C4-2B (cell line): Measurements from ENCODE around the gene SLC35D2.

Experiments used
- ZFX ChIP-seq: fragments of 450-650 bp; IDR thresholded peaks from 2 replicates; pipeline ENCODE4 v1.6.1; 2017
- TF ChIP-seq, protein P1 (sequence below): fragments of 450-650 bp; conservative IDR thresholded peaks from 2 replicates; pipeline ENCODE4 v1.5.1; 2017; ENCODE audit warnings: mild to moderate bottlenecking

DNA sequence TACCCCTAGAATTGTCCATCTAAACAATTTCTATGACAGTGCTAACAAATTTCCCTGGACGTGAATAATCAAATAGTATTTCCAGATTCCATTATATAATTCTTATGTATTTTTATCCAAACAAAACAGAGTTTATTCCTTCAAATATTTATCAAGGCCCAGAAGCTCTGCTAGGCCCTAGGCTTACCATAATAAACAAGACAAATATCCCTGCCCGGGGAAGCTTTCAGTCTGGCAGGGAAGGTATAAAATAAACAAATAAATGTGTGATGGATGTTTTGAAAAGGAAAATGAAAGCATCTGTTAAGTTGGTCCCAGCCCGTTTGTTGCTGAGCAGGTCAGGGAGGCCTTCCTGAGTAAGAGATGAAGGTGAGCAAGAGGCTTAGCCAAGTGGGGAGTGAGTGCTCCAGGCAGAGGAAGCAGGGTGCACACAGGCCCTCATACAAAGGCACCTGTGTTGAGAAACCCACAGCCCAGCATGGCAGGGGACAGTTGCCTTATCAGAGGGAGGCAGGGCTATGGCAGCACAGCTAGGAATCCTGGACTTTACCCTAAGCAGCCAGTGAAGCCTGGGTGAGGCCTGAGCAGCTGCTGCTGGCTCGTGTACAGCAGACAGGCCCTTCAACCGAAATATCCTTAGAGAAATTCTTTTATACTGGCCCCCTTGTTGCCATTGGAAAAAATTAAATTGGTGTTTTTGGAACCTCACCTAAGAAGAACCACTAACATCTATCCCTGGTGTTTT, 7.7 kb upstream of the SLC35D2 start:
- TF ChIP-seq, protein P1, sequence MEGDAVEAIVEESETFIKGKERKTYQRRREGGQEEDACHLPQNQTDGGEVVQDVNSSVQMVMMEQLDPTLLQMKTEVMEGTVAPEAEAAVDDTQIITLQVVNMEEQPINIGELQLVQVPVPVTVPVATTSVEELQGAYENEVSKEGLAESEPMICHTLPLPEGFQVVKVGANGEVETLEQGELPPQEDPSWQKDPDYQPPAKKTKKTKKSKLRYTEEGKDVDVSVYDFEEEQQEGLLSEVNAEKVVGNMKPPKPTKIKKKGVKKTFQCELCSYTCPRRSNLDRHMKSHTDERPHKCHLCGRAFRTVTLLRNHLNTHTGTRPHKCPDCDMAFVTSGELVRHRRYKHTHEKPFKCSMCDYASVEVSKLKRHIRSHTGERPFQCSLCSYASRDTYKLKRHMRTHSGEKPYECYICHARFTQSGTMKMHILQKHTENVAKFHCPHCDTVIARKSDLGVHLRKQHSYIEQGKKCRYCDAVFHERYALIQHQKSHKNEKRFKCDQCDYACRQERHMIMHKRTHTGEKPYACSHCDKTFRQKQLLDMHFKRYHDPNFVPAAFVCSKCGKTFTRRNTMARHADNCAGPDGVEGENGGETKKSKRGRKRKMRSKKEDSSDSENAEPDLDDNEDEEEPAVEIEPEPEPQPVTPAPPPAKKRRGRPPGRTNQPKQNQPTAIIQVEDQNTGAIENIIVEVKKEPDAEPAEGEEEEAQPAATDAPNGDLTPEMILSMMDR: no peak
- TF ChIP-seq ZFX: no peak
